ENCODE results near the gene CDX1.
A peak's percentile ranks its signal among the peaks of the same experiment; 100 is the strongest.

CDX1 gene

GRCh38 chr5:150141544-150142184, 24.9 kb upstream of the CDX1 start:
- Histone ChIP-seq H3K4me1 (ENCODE audit: control insufficient read depth, insufficient read depth, low read depth, low read length) (peaks cover 80% of the 10 kb centered on the region), H2BK12ac (ENCODE audit: low read length in 2 of 2) (peak overlapping the region; percentile 98 to 99), H3K18ac (ENCODE audit: low read depth in 1 of 2, low read length in 2 of 2) (peak overlapping the region; percentile 93 to 99), H3K4ac (ENCODE audit: low read depth in 1 of 2, low read length in 2 of 2) (peak overlapping the region; percentile 94 to 96), H4K91ac (ENCODE audit: low read length) (peak overlapping the region; percentile 100), H3K27me3 (ENCODE audit: control insufficient read depth in 1 of 2, insufficient read depth in 1 of 2, low read length in 2 of 2) (no peaks in the 10 kb centered on the region), H3K27ac (ENCODE audit: low read length, poor library complexity, severe bottlenecking) (peak overlapping the region; percentile 99), H2BK120ac (ENCODE audit: low read depth, low read length) (peak overlapping the region; percentile 90), H3K9ac (ENCODE audit: low read length) (peak overlapping the region; percentile 82), H4K8ac (ENCODE audit: low read length) (peak overlapping the region; percentile 95), H2AFZ (ENCODE audit: low read depth, low read length) (no peak overlapping the region), H3K36me3 (ENCODE audit: control insufficient read depth in 1 of 2, insufficient read depth in 2 of 2, low read depth in 1 of 2, low read length in 2 of 2) (peaks cover 2 to 68% of the 10 kb centered on the region in 2 experiments), H3K14ac (ENCODE audit: low read length in 2 of 2) (peak overlapping the region in 1 of 2 experiments; percentile 57), H3K4me2 (ENCODE audit: low read length, poor library complexity, severe bottlenecking) (no peak overlapping the region), H2BK15ac (ENCODE audit: low read depth, poor library complexity, severe bottlenecking) (no peak overlapping the region), H3K23ac (ENCODE audit: low read length in 2 of 2) (peak overlapping the region in 1 of 2 experiments; percentile 75), H2BK5ac (ENCODE audit: low read depth, low read length, poor library complexity, severe bottlenecking) (peak overlapping the region; percentile 89), H3K4me3 (ENCODE audit: insufficient read depth in 1 of 2, low read depth in 1 of 2, low read length in 2 of 2) (no peak overlapping the region), H3K79me1 (replicated peaks; ENCODE audit: low read length, poor library complexity, severe bottlenecking) (peaks cover under 1% of the 10 kb centered on the region), H2AK5ac (ENCODE audit: low read length, severe bottlenecking) (peak overlapping the region; percentile 96), H3K9me3 (ENCODE audit: control insufficient read depth, low read length) (no peaks in the 10 kb centered on the region)
- peak; percentile 87 for DNase-seq
- WGBS = 26% methylated on average over 9 of the region's 9 CpGs

- Histone ChIP-seq H2BK120ac (ENCODE audit: low read depth, low read length) (peak overlapping the region; percentile 90), H4K8ac (ENCODE audit: low read length) (peak overlapping the region; percentile 95), H3K4me2 (ENCODE audit: low read length, poor library complexity, severe bottlenecking) (no peak overlapping the region), H4K91ac (ENCODE audit: low read length) (peak overlapping the region; percentile 100), H2BK5ac (ENCODE audit: low read depth, low read length, poor library complexity, severe bottlenecking) (peak overlapping the region; percentile 89), H3K4me3 (ENCODE audit: insufficient read depth in 1 of 2, low read depth in 1 of 2, low read length in 2 of 2) (peak overlapping the region in 1 of 2 experiments; percentile 14), H3K9ac (ENCODE audit: low read length) (peak overlapping the region; percentile 82), H3K27ac (ENCODE audit: low read length, poor library complexity, severe bottlenecking) (peak overlapping the region; percentile 99), H3K79me1 (replicated peaks; ENCODE audit: low read length, poor library complexity, severe bottlenecking) (peaks cover 4% of the 10 kb centered on the region), H3K27me3 (ENCODE audit: control insufficient read depth in 1 of 2, insufficient read depth in 1 of 2, low read length in 2 of 2) (no peaks in the 10 kb centered on the region), H3K36me3 (ENCODE audit: control insufficient read depth in 1 of 2, insufficient read depth in 2 of 2, low read depth in 1 of 2, low read length in 2 of 2) (peaks cover 9 to 65% of the 10 kb centered on the region in 2 experiments), H3K18ac (ENCODE audit: low read depth in 1 of 2, low read length in 2 of 2) (peak overlapping the region; percentile 93 to 99), H2AK5ac (ENCODE audit: low read length, severe bottlenecking) (peak overlapping the region; percentile 93), H3K4ac (ENCODE audit: low read depth in 1 of 2, low read length in 2 of 2) (peak overlapping the region; percentile 94 to 96), H2BK12ac (ENCODE audit: low read length in 2 of 2) (peak overlapping the region; percentile 98 to 99), H2BK15ac (ENCODE audit: low read depth, poor library complexity, severe bottlenecking) (peak overlapping the region; percentile 29), H3K14ac (ENCODE audit: low read length in 2 of 2) (peak overlapping the region in 1 of 2 experiments; percentile 19), H3K9me3 (ENCODE audit: control insufficient read depth, low read length) (no peaks in the 10 kb centered on the region), H3K23ac (ENCODE audit: low read length in 2 of 2) (no peak overlapping the region), H3K4me1 (ENCODE audit: control insufficient read depth, insufficient read depth, low read depth, low read length) (peaks cover 80% of the 10 kb centered on the region), H2AFZ (ENCODE audit: low read depth, low read length) (no peak overlapping the region)
- peak; percentile 45 for DNase-seq
- WGBS = 31% methylated on average over 11 of the region's 14 CpGs
These were observed 24.2 kb upstream of the CDX1 start for GRCh38 chr5:150142185-150142958.

- peak overlapping the region; percentile 86 for H2BK120ac ChIP-seq (ENCODE audit: low read depth, low read length)
- no peak overlapping the region for H3K14ac ChIP-seq (ENCODE audit: low read length in 2 of 2)
- no peak overlapping the region for H3K4me2 ChIP-seq (ENCODE audit: low read length, poor library complexity, severe bottlenecking)
- peak overlapping the region in 1 of 2 experiments; percentile 69 for H3K4me3 ChIP-seq (ENCODE audit: insufficient read depth in 1 of 2, low read depth in 1 of 2, low read length in 2 of 2)
- H4K8ac ChIP-seq (ENCODE audit: low read length) = peak overlapping the region; percentile 78
- H2AFZ ChIP-seq (ENCODE audit: low read depth, low read length) = no peak overlapping the region
- H3K27ac ChIP-seq (ENCODE audit: low read length, poor library complexity, severe bottlenecking) = peak overlapping the region; percentile 92
- peak overlapping the region; percentile 50 to 99 for H3K4ac ChIP-seq (ENCODE audit: low read depth in 1 of 2, low read length in 2 of 2)
- peak overlapping the region; percentile 80 for H2AK5ac ChIP-seq (ENCODE audit: low read length, severe bottlenecking)
- no peak overlapping the region for H2BK15ac ChIP-seq (ENCODE audit: low read depth, poor library complexity, severe bottlenecking)
- peak overlapping the region; percentile 82 for H3K9ac ChIP-seq (ENCODE audit: low read length)
- no peaks in the 10 kb centered on the region for H3K27me3 ChIP-seq (ENCODE audit: control insufficient read depth in 1 of 2, insufficient read depth in 1 of 2, low read length in 2 of 2)
- peaks cover 15 to 67% of the 10 kb centered on the region in 2 experiments for H3K36me3 ChIP-seq (ENCODE audit: control insufficient read depth in 1 of 2, insufficient read depth in 2 of 2, low read depth in 1 of 2, low read length in 2 of 2)
- no peaks in the 10 kb centered on the region for H3K9me3 ChIP-seq (ENCODE audit: control insufficient read depth, low read length)
- H4K91ac ChIP-seq (ENCODE audit: low read length) = peak overlapping the region; percentile 83
- peaks cover 80% of the 10 kb centered on the region for H3K4me1 ChIP-seq (ENCODE audit: control insufficient read depth, insufficient read depth, low read depth, low read length)
- WGBS = 0% methylated on average over 2 of the region's 4 CpGs
- DNase-seq = peak; percentile 98
- peaks cover 10% of the 10 kb centered on the region for H3K79me1 ChIP-seq (replicated peaks; ENCODE audit: low read length, poor library complexity, severe bottlenecking)
- no peak overlapping the region for H3K23ac ChIP-seq (ENCODE audit: low read length in 2 of 2)
- peak overlapping the region; percentile 83 to 91 for H2BK12ac ChIP-seq (ENCODE audit: low read length in 2 of 2)
- peak overlapping the region; percentile 93 to 99 for H3K18ac ChIP-seq (ENCODE audit: low read depth in 1 of 2, low read length in 2 of 2)
- peak overlapping the region; percentile 94 for H2BK5ac ChIP-seq (ENCODE audit: low read depth, low read length, poor library complexity, severe bottlenecking)
These were observed 23.6 kb upstream of the CDX1 start for GRCh38 chr5:150142959-150143349.
